ENCODE results near the gene FAM3D. TPM values are rescaled to one million over a fixed set of nuclear protein-coding genes. Genes with fewer than 3 reads are reported as not detected.

Gene FAM3D
- total RNA-seq, 1 donor from 2014 or later, result not detected

GRCh38 chr3:58639001-58639400 is 27.6 kb downstream of the FAM3D start:
- no peaks in the 10 kb centered on the region for H3K27me3 Mint-ChIP-seq (ENCODE audit: insufficient read depth)
- no peaks in the 10 kb centered on the region for H3K4me1 Mint-ChIP-seq (ENCODE audit: low read depth)
- H3K4me3 Mint-ChIP-seq, result no peak overlapping the region
- H3K9me3 Mint-ChIP-seq, result no peaks in the 10 kb centered on the region
- no peak overlapping the region for H3K27ac Mint-ChIP-seq
- H3K36me3 Mint-ChIP-seq (ENCODE audit: low read depth), result no peaks in the 10 kb centered on the region
- intact Hi-C loops (cut with micrococcal nuclease), result no loop called here
- no peak for DNase-seq (ENCODE audit: low spot score)

GRCh38 chr3:58638591-58638990 is 28.0 kb downstream of the FAM3D start:
- H3K27ac Mint-ChIP-seq, result no peak overlapping the region
- no peaks in the 10 kb centered on the region for H3K36me3 Mint-ChIP-seq (ENCODE audit: low read depth)
- H3K27me3 Mint-ChIP-seq (ENCODE audit: insufficient read depth), result no peaks in the 10 kb centered on the region
- H3K9me3 Mint-ChIP-seq, result no peaks in the 10 kb centered on the region
- no peaks in the 10 kb centered on the region for H3K4me1 Mint-ChIP-seq (ENCODE audit: low read depth)
- intact Hi-C loops (cut with micrococcal nuclease), result no loop called here
- no peak overlapping the region for H3K4me3 Mint-ChIP-seq
- no peak for DNase-seq (ENCODE audit: low spot score)

GRCh38 chr3:58637509-58637908 is 29.1 kb downstream of the FAM3D start:
- H3K9me3 Mint-ChIP-seq, result no peaks in the 10 kb centered on the region
- no peaks in the 10 kb centered on the region for H3K4me1 Mint-ChIP-seq (ENCODE audit: low read depth)
- no peak overlapping the region for H3K4me3 Mint-ChIP-seq
- no peaks in the 10 kb centered on the region for H3K27me3 Mint-ChIP-seq (ENCODE audit: insufficient read depth)
- H3K36me3 Mint-ChIP-seq (ENCODE audit: low read depth), result no peaks in the 10 kb centered on the region
- H3K27ac Mint-ChIP-seq, result no peak overlapping the region
- DNase-seq (ENCODE audit: low spot score), result no peak
- intact Hi-C loops (cut with micrococcal nuclease), result no loop called here

GRCh38 chr3:58635371-58636285 is 30.9 kb downstream of the FAM3D start:
- intact Hi-C loops (cut with micrococcal nuclease), result no loop called here
- H3K4me3 Mint-ChIP-seq, result no peak overlapping the region
- H3K27me3 Mint-ChIP-seq (ENCODE audit: insufficient read depth), result no peaks in the 10 kb centered on the region
- no peak overlapping the region for H3K27ac Mint-ChIP-seq
- H3K9me3 Mint-ChIP-seq, result no peaks in the 10 kb centered on the region
- no peak for DNase-seq (ENCODE audit: low spot score)
- no peaks in the 10 kb centered on the region for H3K4me1 Mint-ChIP-seq (ENCODE audit: low read depth)
- H3K36me3 Mint-ChIP-seq (ENCODE audit: low read depth), result no peaks in the 10 kb centered on the region

- H3K27me3 Mint-ChIP-seq (ENCODE audit: insufficient read depth), result no peaks in the 10 kb centered on the region
- DNase-seq (ENCODE audit: low spot score), result no peak
- no peak overlapping the region for H3K27ac Mint-ChIP-seq
- no peaks in the 10 kb centered on the region for H3K4me1 Mint-ChIP-seq (ENCODE audit: low read depth)
- H3K4me3 Mint-ChIP-seq, result no peak overlapping the region
- intact Hi-C loops (cut with micrococcal nuclease), result loop anchor here (5.0 kb wide), 1 partner anchor 311 kb away; no protein-coding TSS in a partner anchor
- H3K9me3 Mint-ChIP-seq, result no peaks in the 10 kb centered on the region
- no peaks in the 10 kb centered on the region for H3K36me3 Mint-ChIP-seq (ENCODE audit: low read depth)
These were observed 33.3 kb downstream of the FAM3D start for GRCh38 chr3:58633157-58633865.

GRCh38 chr3:58631742-58632141 is 34.8 kb downstream of the FAM3D start:
- intact Hi-C loops (cut with micrococcal nuclease), result loop anchor here (5.0 kb wide), 1 partner anchor 309 kb away; no protein-coding TSS in a partner anchor
- no peaks in the 10 kb centered on the region for H3K9me3 Mint-ChIP-seq
- no peaks in the 10 kb centered on the region for H3K27me3 Mint-ChIP-seq (ENCODE audit: insufficient read depth)
- no peaks in the 10 kb centered on the region for H3K4me1 Mint-ChIP-seq (ENCODE audit: low read depth)
- no peaks in the 10 kb centered on the region for H3K36me3 Mint-ChIP-seq (ENCODE audit: low read depth)
- no peak overlapping the region for H3K27ac Mint-ChIP-seq
- H3K4me3 Mint-ChIP-seq, result no peak overlapping the region
- DNase-seq (ENCODE audit: low spot score), result no peak

- H3K27me3 Mint-ChIP-seq (ENCODE audit: insufficient read depth), result no peaks in the 10 kb centered on the region
- no peak overlapping the region for H3K4me3 Mint-ChIP-seq
- H3K36me3 Mint-ChIP-seq (ENCODE audit: low read depth), result no peaks in the 10 kb centered on the region
- H3K27ac Mint-ChIP-seq, result no peak overlapping the region
- H3K9me3 Mint-ChIP-seq, result no peaks in the 10 kb centered on the region
- DNase-seq (ENCODE audit: low spot score), result no peak
- H3K4me1 Mint-ChIP-seq (ENCODE audit: low read depth), result no peaks in the 10 kb centered on the region
- intact Hi-C loops (cut with micrococcal nuclease), result loop anchor here (1.0 to 5.0 kb wide), 7 partner anchors 62 to 443 kb away; partner anchors contain the start of genes HTD2, PDHB and RPP14
These were observed 35.9 kb downstream of the FAM3D start for GRCh38 chr3:58630710-58631092.

GRCh38 chr3:58630076-58630709 is 36.4 kb downstream of the FAM3D start:
- Mint-ChIP-seq H3K4me3 (no peak overlapping the region), H3K27me3 (ENCODE audit: insufficient read depth) (no peaks in the 10 kb centered on the region), H3K27ac (no peak overlapping the region), H3K4me1 (ENCODE audit: low read depth) (no peaks in the 10 kb centered on the region), H3K9me3 (no peaks in the 10 kb centered on the region), H3K36me3 (ENCODE audit: low read depth) (no peaks in the 10 kb centered on the region)
- intact Hi-C loops (cut with micrococcal nuclease), result loop anchor here (1.0 to 5.0 kb wide), 7 partner anchors 62 to 443 kb away; partner anchors contain the start of genes HTD2, PDHB and RPP14
- peak; percentile 46 for DNase-seq (ENCODE audit: low spot score)

GRCh38 chr3:58629629-58630028 is 36.9 kb downstream of the FAM3D start:
- H3K27me3 Mint-ChIP-seq (ENCODE audit: insufficient read depth), result no peaks in the 10 kb centered on the region
- no peak overlapping the region for H3K4me3 Mint-ChIP-seq
- H3K4me1 Mint-ChIP-seq (ENCODE audit: low read depth), result no peaks in the 10 kb centered on the region
- intact Hi-C loops (cut with micrococcal nuclease), result loop anchor here (1.0 to 5.0 kb wide), 7 partner anchors 61 to 442 kb away; partner anchors contain the start of genes HTD2, PDHB and RPP14
- H3K9me3 Mint-ChIP-seq, result no peaks in the 10 kb centered on the region
- H3K27ac Mint-ChIP-seq, result no peak overlapping the region
- H3K36me3 Mint-ChIP-seq (ENCODE audit: low read depth), result no peaks in the 10 kb centered on the region
- no peak for DNase-seq (ENCODE audit: low spot score)

GRCh38 chr3:58628823-58629562 is 37.6 kb downstream of the FAM3D start:
- H3K4me1 Mint-ChIP-seq (ENCODE audit: low read depth), result no peaks in the 10 kb centered on the region
- H3K27ac Mint-ChIP-seq, result no peak overlapping the region
- H3K9me3 Mint-ChIP-seq, result no peaks in the 10 kb centered on the region
- DNase-seq (ENCODE audit: low spot score), result no peak
- H3K27me3 Mint-ChIP-seq (ENCODE audit: insufficient read depth), result no peaks in the 10 kb centered on the region
- no peak overlapping the region for H3K4me3 Mint-ChIP-seq
- intact Hi-C loops (cut with micrococcal nuclease), result no loop called here
- no peaks in the 10 kb centered on the region for H3K36me3 Mint-ChIP-seq (ENCODE audit: low read depth)

GRCh38 chr3:58627941-58628340 is 38.6 kb downstream of the FAM3D start:
- DNase-seq (ENCODE audit: low spot score), result no peak
- H3K36me3 Mint-ChIP-seq (ENCODE audit: low read depth), result no peaks in the 10 kb centered on the region
- H3K27me3 Mint-ChIP-seq (ENCODE audit: insufficient read depth), result no peaks in the 10 kb centered on the region
- no peak overlapping the region for H3K4me3 Mint-ChIP-seq
- intact Hi-C loops (cut with micrococcal nuclease), result no loop called here
- no peak overlapping the region for H3K27ac Mint-ChIP-seq
- H3K4me1 Mint-ChIP-seq (ENCODE audit: low read depth), result no peaks in the 10 kb centered on the region
- no peaks in the 10 kb centered on the region for H3K9me3 Mint-ChIP-seq

GRCh38 chr3:58627570-58627885 is 39.0 kb downstream of the FAM3D start:
- Mint-ChIP-seq H3K9me3 (no peaks in the 10 kb centered on the region), H3K27me3 (ENCODE audit: insufficient read depth) (no peaks in the 10 kb centered on the region), H3K4me1 (ENCODE audit: low read depth) (no peaks in the 10 kb centered on the region), H3K36me3 (ENCODE audit: low read depth) (no peaks in the 10 kb centered on the region), H3K4me3 (no peak overlapping the region), H3K27ac (no peak overlapping the region)
- intact Hi-C loops (cut with micrococcal nuclease), result no loop called here
- DNase-seq (ENCODE audit: low spot score), result no peak
